H1 (cell line): ENCODE results near the gene ARMS2. TPM values are rescaled to one million over a fixed set of nuclear protein-coding genes. Genes with fewer than 3 reads are reported as not detected.

Experiments
- CTCF ChIA-PET: fragments of 300-600 bp; sonication (Branson Sonifier 250); formaldehyde crosslinking; loops from one replicate; lab custom pipeline; 2021; ENCODE audit not compliant: partially characterized antibody; lab: Charles Lee
- POLR2A ChIA-PET: fragments of 300-600 bp; sonication (Branson Sonifier 250); formaldehyde crosslinking; loops from one replicate; lab custom pipeline; 2021; ENCODE audit warnings: inconsistent platforms; ENCODE audit not compliant: partially characterized antibody; lab: Charles Lee
- DNase-seq, 2 experiments: peaks; one replicate each; pipeline versions ENCODE4 v3.0.0 to v3.0.0-alpha.2; 2010 to 2022; ENCODE audit warnings: low spot score in 2 of 2, low read depth in 1 of 2, mixed read lengths in 1 of 2
- FAIRE-seq: peaks from 2 replicates; lab custom pipeline; 2011; peaks lifted over from hg19 to GRCh38; lab: Jason Lieb, UNC
- H2AFZ ChIP-seq: 2 replicates; pipeline ENCODE4 v1.8.1; 2012; ENCODE audit warnings: low read length, inconsistent platforms
- H2AK5ac ChIP-seq: 2 replicates; pipeline ENCODE4 v1.6.1; 2013; ENCODE audit warnings: low read depth, low read length
- H2BK120ac ChIP-seq: replicated peaks from 2 replicates; pipeline ENCODE3; 2013; ENCODE audit warnings: low read depth, low read length, inconsistent platforms
- H2BK12ac ChIP-seq: 2 replicates; pipeline ENCODE4 v1.6.1; 2013; ENCODE audit warnings: low read depth, low read length
- H2BK15ac ChIP-seq: 2 replicates; pipeline ENCODE4 v1.6.1; 2013; ENCODE audit warnings: low read length
- H2BK20ac ChIP-seq: 2 replicates; pipeline ENCODE4 v1.6.1; 2013; ENCODE audit warnings: low read length
- H2BK5ac ChIP-seq: 2 replicates; pipeline ENCODE4 v1.6.1; 2013; ENCODE audit warnings: low read depth, low read length
- H3K14ac ChIP-seq: 2 replicates; pipeline ENCODE4 v1.6.1; 2013; ENCODE audit warnings: inconsistent platforms; ENCODE audit not compliant: insufficient read length
- H3K18ac ChIP-seq: 2 replicates; pipeline ENCODE4 v1.6.1; 2013; ENCODE audit warnings: low read length; ENCODE audit errors: extremely low read depth
- H3K23ac ChIP-seq: 2 replicates; pipeline ENCODE4 v1.6.1; 2013; ENCODE audit warnings: inconsistent platforms; ENCODE audit not compliant: insufficient read length
- H3K23me2 ChIP-seq: 2 replicates; pipeline ENCODE4 v1.6.1; 2013; ENCODE audit warnings: low read depth, low read length
- H3K27ac ChIP-seq: 2 replicates; pipeline ENCODE4 v1.6.1; 2011; ENCODE audit warnings: low read depth, low read length, inconsistent platforms
- H3K27me3 ChIP-seq, 4 experiments: replicated peaks in 1 of 4; 1 replicate in 1 of 4; 2 replicates in 3 of 4; pipeline versions ENCODE4 v1.6.1 to v1.8.1; 2011 to 2013; ENCODE audit warnings: low read length in 3 of 4, mild to moderate bottlenecking in 3 of 4, inconsistent platforms in 2 of 4, mixed read lengths in 2 of 4, moderate library complexity in 1 of 4; ENCODE audit not compliant: control insufficient read depth in 3 of 4, insufficient read depth in 3 of 4; ENCODE audit errors: extremely low read depth in 1 of 4
- H3K36me3 ChIP-seq, 4 experiments: 2 replicates each; pipeline versions ENCODE4 v1.6.1 to v1.8.1; 2011 to 2013; ENCODE audit warnings: mild to moderate bottlenecking in 4 of 4, low read length in 3 of 4, moderate library complexity in 2 of 4, control low read depth in 1 of 4, inconsistent platforms in 1 of 4; ENCODE audit not compliant: insufficient read depth in 4 of 4, control insufficient read depth in 2 of 4
- H3K4ac ChIP-seq: replicated peaks from 2 replicates; pipeline ENCODE3; 2013; ENCODE audit warnings: low read length, low read depth, mixed read lengths, inconsistent platforms; ENCODE audit not compliant: insufficient read length
- H3K4me1 ChIP-seq, 4 experiments: replicated peaks in 1 of 4; 1 replicate in 1 of 4; 2 replicates in 3 of 4; pipeline versions ENCODE4 v1.6.1 to v1.8.1; 2011 to 2013; ENCODE audit warnings: low read length in 3 of 4, inconsistent platforms in 2 of 4, mixed read lengths in 1 of 4; ENCODE audit not compliant: insufficient read depth in 4 of 4, control insufficient read depth in 3 of 4
- H3K4me2 ChIP-seq, 2 experiments: 2 replicates each; pipeline versions ENCODE4 v1.6.1 to v1.8.1; 2011 to 2013; ENCODE audit warnings: low read depth in 2 of 2, low read length in 2 of 2, control low read depth in 1 of 2, inconsistent platforms in 1 of 2, mild to moderate bottlenecking in 1 of 2; ENCODE audit not compliant: insufficient read depth in 1 of 2
- H3K4me3 ChIP-seq, 4 experiments: fragments of 200-600, 300-600 bp in 1 of 4; sonication (generic), shearing (Covaris generic), sonication (Bioruptor Twin) in 1 of 4; 2 replicates each; pipeline versions ENCODE4 v1.5.1 to v1.8.1; 2011 to 2016; ENCODE audit warnings: low read length in 4 of 4, low read depth in 3 of 4, control low read depth in 2 of 4, inconsistent platforms in 2 of 4, mild to moderate bottlenecking in 2 of 4, mixed read lengths in 1 of 4, moderate library complexity in 1 of 4; ENCODE audit not compliant: insufficient read depth in 2 of 4; ENCODE audit errors: extremely low read depth in 1 of 4
- H3K56ac ChIP-seq: replicated peaks from 2 replicates; pipeline ENCODE3; 2013; ENCODE audit warnings: low read depth, mild to moderate bottlenecking, mixed read lengths, low read length, inconsistent platforms; ENCODE audit not compliant: insufficient read length
- H3K79me1 ChIP-seq: 2 replicates; pipeline ENCODE4 v1.6.1; 2013; ENCODE audit warnings: low read depth, low read length, control low read depth
- H3K79me2 ChIP-seq, 2 experiments: 2 replicates each; pipeline versions ENCODE4 v1.6.1 to v1.8.1; 2012 to 2013; ENCODE audit warnings: low read length in 2 of 2, mild to moderate bottlenecking in 2 of 2, inconsistent platforms in 1 of 2; ENCODE audit not compliant: insufficient read depth in 2 of 2, control insufficient read depth in 1 of 2
- H3K9ac ChIP-seq, 4 experiments: replicated peaks in 1 of 4; 1 replicate in 1 of 4; 2 replicates in 3 of 4; pipeline versions ENCODE4 v1.6.1 to v1.8.1; 2011 to 2013; ENCODE audit warnings: low read depth in 3 of 4, low read length in 3 of 4, control low read depth in 2 of 4, mild to moderate bottlenecking in 2 of 4, moderate library complexity in 2 of 4, inconsistent platforms in 1 of 4; ENCODE audit errors: extremely low read depth in 1 of 4
- H3K9me3 ChIP-seq, 2 experiments: 2 replicates each; pipeline versions ENCODE4 v1.6.1 to v1.8.1; 2012 to 2013; ENCODE audit warnings: mild to moderate bottlenecking in 2 of 2, moderate library complexity in 2 of 2, control low read depth in 1 of 2, inconsistent platforms in 1 of 2, low read depth in 1 of 2, low read length in 1 of 2, mixed read lengths in 1 of 2; ENCODE audit not compliant: insufficient read depth in 2 of 2
- H4K20me1 ChIP-seq, 2 experiments: replicated peaks in 1 of 2; 2 replicates each; pipeline versions ENCODE3 to v1.8.1; 2011 to 2013; ENCODE audit warnings: inconsistent platforms in 2 of 2, low read length in 2 of 2, mild to moderate bottlenecking in 1 of 2; ENCODE audit not compliant: insufficient read depth in 2 of 2, control insufficient read depth in 1 of 2
- H4K5ac ChIP-seq: 2 replicates; pipeline ENCODE4 v1.6.1; 2013; ENCODE audit warnings: low read length, low read depth, mixed read lengths, inconsistent platforms; ENCODE audit not compliant: insufficient read length
- H4K8ac ChIP-seq: 2 replicates; pipeline ENCODE4 v1.8.0; 2013; ENCODE audit warnings: mild to moderate bottlenecking, moderate library complexity, low read length, inconsistent platforms; ENCODE audit not compliant: insufficient read depth; ENCODE audit errors: extremely low read depth
- H4K91ac ChIP-seq: replicated peaks from 2 replicates; pipeline ENCODE3; 2013; ENCODE audit warnings: low read length, mixed read lengths, inconsistent platforms; ENCODE audit not compliant: insufficient read length
- BCL11A ChIP-seq, 2 experiments: IDR thresholded peaks; one replicate each; pipeline ENCODE4 v1.6.1; 2011; ENCODE audit warnings: low read depth in 2 of 2, low read length in 2 of 2, mild to moderate bottlenecking in 2 of 2
- CREB1 ChIP-seq: IDR thresholded peaks from 2 replicates; pipeline ENCODE4 v1.6.1; 2012; ENCODE audit warnings: inconsistent platforms
- EZH2 ChIP-seq: fragments of 200-600 bp; sonication (generic); IDR thresholded peaks from 2 replicates; pipeline ENCODE4 v1.7.1; 2012; ENCODE audit warnings: low read depth, mild to moderate bottlenecking, moderate library complexity, low read length, inconsistent platforms; ENCODE audit not compliant: severe bottlenecking
- MAX ChIP-seq: IDR thresholded peaks from 2 replicates; pipeline ENCODE4 v1.6.1; 2012; ENCODE audit warnings: inconsistent platforms
- SIN3A ChIP-seq, 2 experiments: IDR thresholded peaks in 1 of 2; conservative IDR thresholded peaks in 1 of 2; 2 replicates each; pipeline ENCODE4 v1.6.1; 2011 to 2012; ENCODE audit warnings: low read length in 2 of 2, improper control_type of control experiment in 1 of 2, low read depth in 1 of 2, mild to moderate bottlenecking in 1 of 2
- SIX5 ChIP-seq: IDR thresholded peaks from 2 replicates; pipeline ENCODE4 v1.6.1; 2011; ENCODE audit warnings: mild to moderate bottlenecking, low read depth, low read length
- SRF ChIP-seq: IDR thresholded peaks from 2 replicates; pipeline ENCODE4 v1.6.1; 2011; ENCODE audit warnings: mild to moderate bottlenecking, low read depth, low read length, moderate library complexity
- TAF1 ChIP-seq: IDR thresholded peaks from 2 replicates; pipeline ENCODE4 v1.6.1; 2011; ENCODE audit warnings: mild to moderate bottlenecking, low read depth, low read length
- WGBS, 2 experiments: shearing (Covaris generic) in 1 of 2; methylation state at CpG; one replicate each; pipeline versions ENCODE4 v1.1.6 to v1.1.7; 2013 to 2015; ENCODE audit warnings: low lambda C conversion rate in 2 of 2, mixed read lengths in 2 of 2, inconsistent platforms in 1 of 2, low coverage in 1 of 2, missing lambda C conversion rate in 1 of 2; ENCODE audit not compliant: insufficient replicate concordance in 2 of 2, insufficient coverage in 1 of 2, insufficient read length in 1 of 2; ENCODE audit errors: extremely low coverage in 1 of 2, missing lambda C conversion rate in 1 of 2; 5-methylcytosine and 5-hydroxymethylcytosine counted together
- polyA plus RNA-seq, 7 experiments: library from polyadenylated mRNA; depleted of rRNA in 3 of 7; stranded (reverse) in 5 of 7; unstranded in 2 of 7; fragments of >200 nt in 5 of 7; fragments of 200-250 nt in 2 of 7; gene quantifications; 1 replicate in 5 of 7; 2 replicates in 1 of 7; 4 replicates in 1 of 7; pipeline versions ENCODE4 v1.2.1 to v1.2.3, GENCODE V29; 2011 to 2013; ENCODE audit warnings: missing spikeins in 2 of 7, mixed read lengths in 2 of 7
- total RNA-seq: library from RNA; stranded (reverse); fragmentation: NEBNext Ultra II Directional; extraction: Animal tissue kit (Norgen Biotek cat#: 25700); gene quantifications from 2 replicates; pipeline ENCODE4 v1.2.1, GENCODE V29; 2021

The ARMS2 gene
- total and polyA plus RNA-seq, 2 of the 8 experiments (the other 6 are each of a cell fraction or from before 2014, with no cell fraction given): not detected

GRCh38 chr10:122421054-122421625 lies 33.3 kb upstream of the ARMS2 start:
- H4K5ac ChIP-seq: no peak overlapping the region
- H4K91ac ChIP-seq: no peak overlapping the region
- POLR2A ChIA-PET: no interaction called here
- peaks cover 0 to 28% (median 4%) of the 10 kb centered on the region in 4 experiments; a peak in 5 of 8 replicates for H3K36me3 ChIP-seq
- no peak overlapping the region for H2BK15ac ChIP-seq
- H3K4me1 ChIP-seq: 0 out of 7 replicates have a peak, but pooled peaks cover 0 to 3% (median 0%) of the 10 kb centered on the region in 4 experiments
- CTCF ChIA-PET: no interaction called here
- H3K23ac ChIP-seq: no peak overlapping the region
- no peak overlapping the region for H3K18ac ChIP-seq
- H3K4me2 ChIP-seq: no peak overlapping the region
- no peak overlapping the region for H3K27ac ChIP-seq
- no peak overlapping the region for H3K56ac ChIP-seq
- no peak overlapping the region for H2BK20ac ChIP-seq
- no peak overlapping the region for H4K8ac ChIP-seq
- no peak overlapping the region for H2BK12ac ChIP-seq
- no peak for FAIRE-seq
- H3K79me2 ChIP-seq: no peaks in the 10 kb centered on the region
- H3K14ac ChIP-seq: no peak overlapping the region
- TF ChIP-seq TAF1: no peak
- TF ChIP-seq SRF: no peak
- no peak for TF ChIP-seq BCL11A (IDR thresholded peaks at IDR 0.05; ENCODE audit: low read depth in 2 of 2, low read length in 2 of 2)
- no peak for TF ChIP-seq EZH2
- no peak for TF ChIP-seq SIX5
- TF ChIP-seq MAX: no peak
- TF ChIP-seq CREB1: no peak
- TF ChIP-seq SIN3A (conservative IDR thresholded peaks at IDR 0.05 in 1 of 2, IDR thresholded peaks at IDR 0.05 in 1 of 2; ENCODE audit: low read depth in 1 of 2, low read length in 2 of 2): no peak
- H4K20me1 ChIP-seq: no peaks in the 10 kb centered on the region
- 79% methylated on average over 3 of the region's 3 CpGs; no CpG with 5 or more reads in 1 of the 2 experiments for WGBS, 2 experiments
- H3K27me3 ChIP-seq: no peaks in the 10 kb centered on the region
- no peak overlapping the region for H3K4me3 ChIP-seq
- H2AK5ac ChIP-seq: no peak overlapping the region
- no peak overlapping the region for H2BK120ac ChIP-seq
- no peaks in the 10 kb centered on the region; the same call in 1 of the 2 replicates for H3K79me1 ChIP-seq
- H3K9me3 ChIP-seq: no peaks in the 10 kb centered on the region
- H2AFZ ChIP-seq: no peak overlapping the region
- H3K9ac ChIP-seq: no peak overlapping the region
- H3K23me2 ChIP-seq: no peaks in the 10 kb centered on the region
- no peak overlapping the region for H2BK5ac ChIP-seq
- DNase-seq: no peak
- no peak overlapping the region for H3K4ac ChIP-seq
